A549 (cell line): ENCODE data around the gene PNP. TPM values are rescaled to one million over a fixed set of nuclear protein-coding genes. Genes with fewer than 3 reads are reported as not detected.

Source experiments
- ATAC-seq, 2 experiments: fragments of 200-7000 bp in 1 of 2; fragments of >200 bp in 1 of 2; cut with Nextera tagmentation in 1 of 2; cut with Tn5 transposase in 1 of 2; 3 replicates each; pipeline versions ENCODE4 v1.8.0 to v1.9.1; 2018 to 2020; ENCODE audit warnings: mild to moderate bottlenecking in 1 of 2, moderate library complexity in 1 of 2
- CTCF ChIA-PET: fragments of 300-600 bp; sonication (Branson Sonifier 250); formaldehyde crosslinking; extraction: SDS; loops from one replicate; lab custom pipeline; 2021; ENCODE audit warnings: antibody characterized with exemption, inconsistent platforms; lab: Yijun Ruan, JAX
- POLR2A ChIA-PET: fragments of 350-600 bp; formaldehyde crosslinking; extraction: SDS; loops from one replicate; lab custom pipeline; 2021; ENCODE audit warnings: antibody characterized with exemption, inconsistent platforms; lab: Yijun Ruan, JAX
- DNase-seq, 2 experiments: peaks; one replicate each; pipeline versions ENCODE4 v3.0.0 to v3.0.0-alpha.2; 2011 to 2016; ENCODE audit warnings: low read depth in 1 of 2, low spot score in 1 of 2
- FAIRE-seq: peaks from 2 replicates; lab custom pipeline; 2011; peaks lifted over from hg19 to GRCh38; lab: Jason Lieb, UNC
- H3K27ac ChIP-seq, 2 experiments: fragments of >200 bp; sonication (Bioruptor Twin); formaldehyde crosslinking; 3 replicates each; pipeline ENCODE4 v1.5.1; 2016 to 2017
- H3K4me1 ChIP-seq: fragments of >200 bp; sonication (Bioruptor Twin); formaldehyde crosslinking; 3 replicates; pipeline ENCODE4 v1.6.1; 2016
- H3K4me2 ChIP-seq: fragments of >200 bp; sonication (Bioruptor Twin); formaldehyde crosslinking; 3 replicates; pipeline ENCODE4 v1.6.1; 2016
- H3K4me3 ChIP-seq: fragments of >200 bp; sonication (Bioruptor Twin); formaldehyde crosslinking; 3 replicates; pipeline ENCODE4 v1.5.1; 2016
- H3K9me3 ChIP-seq: fragments of >200 bp; sonication (Bioruptor Twin); formaldehyde crosslinking; 3 replicates; pipeline ENCODE4 v1.6.1; 2016
- EHF ChIP-seq: fragments of 250-450 bp; sonication (Bioruptor Pico); IDR thresholded peaks from 2 replicates; pipeline ENCODE4 v1.5.0; 2020; ENCODE audit warnings: mild to moderate bottlenecking
- ELK1 ChIP-seq: fragments of 150-350 bp; IDR thresholded peaks from 2 replicates; pipeline ENCODE4 v1.6.1; 2014; ENCODE audit warnings: low read depth, mild to moderate bottlenecking, low read length
- GATA3 ChIP-seq: IDR thresholded peaks from 2 replicates; pipeline ENCODE4 v1.6.1; 2012; ENCODE audit warnings: borderline replicate concordance
- HMGXB4 ChIP-seq: fragments of 250-450 bp; sonication (Bioruptor Pico); IDR thresholded peaks from 2 replicates; pipeline ENCODE4 v1.5.0; 2021; ENCODE audit warnings: mild to moderate bottlenecking, moderate library complexity, borderline replicate concordance
- HOXB5 ChIP-seq: fragments of 250-450 bp; sonication (Bioruptor Pico); IDR thresholded peaks from 2 replicates; pipeline ENCODE4 v1.5.0; 2020; ENCODE audit warnings: mild to moderate bottlenecking, moderate library complexity
- KDM1A ChIP-seq: fragments of 200-600 bp; sonication (generic); IDR thresholded peaks from 2 replicates; pipeline ENCODE4 v1.6.1; 2016; ENCODE audit warnings: low read depth, mild to moderate bottlenecking
- MAFK ChIP-seq: fragments of 450-650 bp; IDR thresholded peaks from 2 replicates; pipeline ENCODE4 v1.6.1; 2014; ENCODE audit not compliant: partially characterized antibody
- MAX ChIP-seq: IDR thresholded peaks from 2 replicates; pipeline ENCODE4 v1.6.1; 2012
- NFE2L2 ChIP-seq: fragments of 150-350 bp; conservative IDR thresholded peaks from 2 replicates; pipeline ENCODE4 v1.6.1; 2014; ENCODE audit warnings: low read length
- PBX3 ChIP-seq: IDR thresholded peaks from 2 replicates; pipeline ENCODE4 v1.6.1; 2012
- POLR2AphosphoS2 ChIP-seq: conservative IDR thresholded peaks from 2 replicates; pipeline ENCODE4 v1.6.1; 2012; ENCODE audit warnings: low read length, improper control_type of control experiment, inconsistent platforms
- RARB ChIP-seq: fragments of 250-450 bp; sonication (Bioruptor Pico); IDR thresholded peaks from 2 replicates; pipeline ENCODE4 v1.8.0; 2021; ENCODE audit warnings: mild to moderate bottlenecking, moderate library complexity
- REST ChIP-seq: fragments of 200-600 bp; sonication (generic); IDR thresholded peaks from 2 replicates; pipeline ENCODE4 v1.6.1; 2016; ENCODE audit warnings: antibody characterized with exemption, mild to moderate bottlenecking, moderate library complexity
- RFX5 ChIP-seq: fragments of 450-650 bp; IDR thresholded peaks from 2 replicates; pipeline ENCODE4 v1.7.1; 2014; ENCODE audit warnings: antibody characterized with exemption, mild to moderate bottlenecking, moderate library complexity
- RNF2 ChIP-seq: fragments of 200-600 bp; sonication (generic); IDR thresholded peaks from 2 replicates; pipeline ENCODE4 v1.6.1; 2016; ENCODE audit warnings: low read depth, mild to moderate bottlenecking, antibody characterized with exemption, moderate library complexity, borderline replicate concordance
- USF2 ChIP-seq: fragments of 450-650 bp; IDR thresholded peaks from 2 replicates; pipeline ENCODE4 v1.6.1; 2014; ENCODE audit warnings: antibody characterized with exemption
- ZFP36 ChIP-seq: fragments of 450-650 bp; IDR thresholded peaks from 2 replicates; pipeline ENCODE4 v1.6.1; 2014; ENCODE audit warnings: borderline replicate concordance; ENCODE audit not compliant: partially characterized antibody
- ZNF302 ChIP-seq: fragments of 250-450 bp; sonication (Bioruptor Pico); IDR thresholded peaks from 2 replicates; pipeline ENCODE4 v1.9.0; 2021; ENCODE audit warnings: inconsistent platforms, mild to moderate bottlenecking, moderate library complexity
- WGBS: methylation state at CpG from one replicate; pipeline ENCODE4 v1.1.6; 2017; ENCODE audit errors: missing lambda C conversion rate; 5-methylcytosine and 5-hydroxymethylcytosine counted together
- polyA plus RNA-seq, 4 experiments: library from polyadenylated mRNA; depleted of rRNA in 3 of 4; stranded (reverse); fragments of >200 nt; fragmentation: RNase III in 1 of 4; extraction: RNeasy Plus Mini Kit Qiagen cat#74134 plus additional on column Dnase treatment in 1 of 4; gene quantifications; 2 replicates in 3 of 4; 3 replicates in 1 of 4; pipeline ENCODE4 v1.2.3, GENCODE V29; 2011 to 2017

The PNP gene
- polyA plus RNA-seq, 2 of the 4 experiments (the other 2 are of a cell fraction), result 95.9 to 111 TPM

- TF ChIP-seq ELK1 (no peak), RFX5 (no peak), GATA3 (no peak), EHF (CRISPR knock-in tag) (no peak), KDM1A (no peak), POLR2AphosphoS2 (no peak)
- TF ChIP-seq, all 56 proteins: peak for 0
Observed at GRCh38 chr14:20493634-20494033, 24.4 kb downstream of the PNP start (continued).

- TF ChIP-seq PBX3 (no peak), MAFK (no peak), ZFP36 (no peak), EHF (CRISPR knock-in tag) (no peak), HMGXB4 (CRISPR knock-in tag) (no peak), HOXB5 (CRISPR knock-in tag) (no peak), RNF2 (no peak), GATA3 (no peak), USF2 (no peak), NFE2L2 (no peak), MAX (no peak), RARB (CRISPR knock-in tag) (no peak), ZNF302 (CRISPR knock-in tag) (no peak), REST (no peak)
- H3K27ac ChIP-seq, result no peak overlapping the region
- no peak for ATAC-seq
- no peak overlapping the region for H3K4me3 ChIP-seq
- CTCF ChIA-PET, result interaction anchor here (1.5 kb wide), 1 partner anchor 162 kb away, joined by 3 read pairs; no protein-coding TSS in a partner anchor
- H3K9me3 ChIP-seq, result no peaks in the 10 kb centered on the region
- FAIRE-seq, result no peak
- WGBS, result 61% methylated on average over 7 of the region's 8 CpGs
- DNase-seq, result no peak
- POLR2A ChIA-PET, result no interaction called here
- H3K4me1 ChIP-seq, result no peaks in the 10 kb centered on the region
- no peak overlapping the region for H3K4me2 ChIP-seq
Observed at GRCh38 chr14:20494935-20495766, 25.9 kb downstream of the PNP start.
